ENCODE results near the gene TMEM207. TPM values are rescaled to one million over a fixed set of nuclear protein-coding genes. Genes with fewer than 3 reads are reported as not detected.

Gene TMEM207
- not detected in 2 replicates for total RNA-seq

GRCh38 chr3:190449801-190450200 lies at the start of gene TMEM207:
TMEM207 (minus strand) TSS chr3:190449901; CDS start chr3:190449809, 92 bp downstream.
- no peaks in the 10 kb centered on the region for H3K27me3 ChIP-seq (ENCODE audit: control insufficient read depth, insufficient read depth, low read length)
- no peaks in the 10 kb centered on the region for H3K36me3 ChIP-seq (ENCODE audit: control insufficient read depth, insufficient read depth, low read length)
- TF ChIP-seq CTCF (IDR thresholded peaks at IDR 0.05; ENCODE audit: insufficient read depth, low read length, poor library complexity, severe bottlenecking), result no peak
- H3K4me3 ChIP-seq (ENCODE audit: low read depth, low read length), result no peak within 1 kb of the TSS
- no peak for DNase-seq (ENCODE audit: low read depth)

- DNase-seq (ENCODE audit: low read depth), result no peak
- TF ChIP-seq CTCF (IDR thresholded peaks at IDR 0.05; ENCODE audit: insufficient read depth, low read length, poor library complexity, severe bottlenecking), result no peak
- no peak overlapping the region for H3K4me3 ChIP-seq (ENCODE audit: low read depth, low read length)
These were observed 49.4 kb upstream of the TMEM207 start for GRCh38 chr3:190499122-190499521.

GRCh38 chr3:190498293-190498692 lies 48.6 kb upstream of the TMEM207 start:
- TF ChIP-seq CTCF (IDR thresholded peaks at IDR 0.05; ENCODE audit: insufficient read depth, low read length, poor library complexity, severe bottlenecking), result no peak
- Histone ChIP-seq H3K36me3 (ENCODE audit: control insufficient read depth, insufficient read depth, low read length) (no peaks in the 10 kb centered on the region), H3K27me3 (ENCODE audit: control insufficient read depth, insufficient read depth, low read length) (no peaks in the 10 kb centered on the region), H3K4me3 (ENCODE audit: low read depth, low read length) (no peak overlapping the region)
- DNase-seq (ENCODE audit: low read depth), result no peak

More at GRCh38 chr3:190499122-190499521, 49.4 kb upstream of the TMEM207 start:
- H3K36me3 ChIP-seq (ENCODE audit: control insufficient read depth, insufficient read depth, low read length), result no peaks in the 10 kb centered on the region
- H3K27me3 ChIP-seq (ENCODE audit: control insufficient read depth, insufficient read depth, low read length), result no peaks in the 10 kb centered on the region

GRCh38 chr3:190497811-190498210 lies 48.1 kb upstream of the TMEM207 start:
- no peak for TF ChIP-seq CTCF (IDR thresholded peaks at IDR 0.05; ENCODE audit: insufficient read depth, low read length, poor library complexity, severe bottlenecking)
- no peak for DNase-seq (ENCODE audit: low read depth)
- H3K36me3 ChIP-seq (ENCODE audit: control insufficient read depth, insufficient read depth, low read length), result no peaks in the 10 kb centered on the region
- H3K4me3 ChIP-seq (ENCODE audit: low read depth, low read length), result no peak overlapping the region
- no peaks in the 10 kb centered on the region for H3K27me3 ChIP-seq (ENCODE audit: control insufficient read depth, insufficient read depth, low read length)

GRCh38 chr3:190496859-190497258 lies 47.2 kb upstream of the TMEM207 start:
- DNase-seq (ENCODE audit: low read depth), result no peak
- Histone ChIP-seq H3K27me3 (ENCODE audit: control insufficient read depth, insufficient read depth, low read length) (no peaks in the 10 kb centered on the region), H3K4me3 (ENCODE audit: low read depth, low read length) (no peak overlapping the region), H3K36me3 (ENCODE audit: control insufficient read depth, insufficient read depth, low read length) (no peaks in the 10 kb centered on the region)
- no peak for TF ChIP-seq CTCF (IDR thresholded peaks at IDR 0.05; ENCODE audit: insufficient read depth, low read length, poor library complexity, severe bottlenecking)

- TF ChIP-seq CTCF (IDR thresholded peaks at IDR 0.05; ENCODE audit: insufficient read depth, low read length, poor library complexity, severe bottlenecking), result no peak
- H3K36me3 ChIP-seq (ENCODE audit: control insufficient read depth, insufficient read depth, low read length), result no peaks in the 10 kb centered on the region
These were observed 46.1 kb upstream of the TMEM207 start for GRCh38 chr3:190495796-190496195.

More at GRCh38 chr3:190495796-190496195, 46.1 kb upstream of the TMEM207 start:
- Histone ChIP-seq H3K27me3 (ENCODE audit: control insufficient read depth, insufficient read depth, low read length) (no peaks in the 10 kb centered on the region), H3K4me3 (ENCODE audit: low read depth, low read length) (no peak overlapping the region)
- DNase-seq (ENCODE audit: low read depth), result no peak
